Measurements from ENCODE around the gene PSRC1. TPM values are rescaled to one million over a fixed set of nuclear protein-coding genes. Genes with fewer than 3 reads are reported as not detected.

The PSRC1 gene
- polyA plus RNA-seq, 2 donors = 6.3 to 10.4 TPM

- Histone ChIP-seq H3K27ac (ENCODE audit: low read depth in 2 of 2, low read length in 1 of 2) (peak overlapping the region; percentile 93 to 96), H3K9me3 (ENCODE audit: control insufficient read depth in 2 of 2, insufficient read depth in 1 of 2, low read depth in 1 of 2, low read length in 1 of 2) (no peaks in the 10 kb centered on the region), H3K4me3 (ENCODE audit: low read depth in 1 of 2, low read length in 2 of 2) (no peak overlapping the region), H3K36me3 (ENCODE audit: control insufficient read depth in 2 of 2, insufficient read depth in 2 of 2, low read length in 1 of 2) (peaks cover 17 to 26% of the 10 kb centered on the region in 2 donors), H3K4me1 (ENCODE audit: control insufficient read depth in 2 of 2, insufficient read depth in 2 of 2, low read length in 1 of 2) (peaks cover 2 to 21% of the 10 kb centered on the region in 2 donors), H3K27me3 (ENCODE audit: control insufficient read depth in 1 of 2, insufficient read depth in 2 of 2, low read length in 2 of 2) (no peaks in the 10 kb centered on the region)
- WGBS, 2 donors = 17 to 33% methylated on average over 26 of the region's 26 CpGs
Measured at GRCh38 chr1:109240158-109241152, 42.5 kb downstream of the PSRC1 start.

GRCh38 chr1:109239409-109240068, 43.4 kb downstream of the PSRC1 start:
- WGBS, 2 donors = 52 to 60% methylated on average over 6 of the region's 6 CpGs

GRCh38 chr1:109239047-109239408, 43.9 kb downstream of the PSRC1 start:
- peak overlapping the region; percentile 93 to 96 for H3K27ac ChIP-seq (ENCODE audit: low read depth in 2 of 2, low read length in 1 of 2)
- 76 to 82% methylated on average over 5 of the region's 5 CpGs for WGBS, 2 donors
- peaks cover 23 to 31% of the 10 kb centered on the region in 2 donors for H3K36me3 ChIP-seq (ENCODE audit: control insufficient read depth in 2 of 2, insufficient read depth in 2 of 2, low read length in 1 of 2)

More at GRCh38 chr1:109239409-109240068, 43.4 kb downstream of the PSRC1 start:
- Histone ChIP-seq H3K27ac (ENCODE audit: low read depth in 2 of 2, low read length in 1 of 2) (peak overlapping the region; percentile 93 to 96), H3K4me3 (ENCODE audit: low read depth in 1 of 2, low read length in 2 of 2) (no peak overlapping the region), H3K9me3 (ENCODE audit: control insufficient read depth in 2 of 2, insufficient read depth in 1 of 2, low read depth in 1 of 2, low read length in 1 of 2) (no peaks in the 10 kb centered on the region), H3K4me1 (ENCODE audit: control insufficient read depth in 2 of 2, insufficient read depth in 2 of 2, low read length in 1 of 2) (peaks cover 2 to 21% of the 10 kb centered on the region in 2 donors), H3K27me3 (ENCODE audit: control insufficient read depth in 1 of 2, insufficient read depth in 2 of 2, low read length in 2 of 2) (no peaks in the 10 kb centered on the region), H3K36me3 (ENCODE audit: control insufficient read depth in 2 of 2, insufficient read depth in 2 of 2, low read length in 1 of 2) (peaks cover 23 to 31% of the 10 kb centered on the region in 2 donors)

GRCh38 chr1:109238382-109238781, 44.6 kb downstream of the PSRC1 start:
- H3K4me3 ChIP-seq (ENCODE audit: low read depth in 1 of 2, low read length in 2 of 2) = no peak overlapping the region
- whole genome bisulfite sequencing, 2 donors = 83 to 85% methylated on average over 2 of the region's 2 CpGs
- H3K4me1 ChIP-seq (ENCODE audit: control insufficient read depth in 2 of 2, insufficient read depth in 2 of 2, low read length in 1 of 2) = peaks cover 2 to 21% of the 10 kb centered on the region in 2 donors
- no peaks in the 10 kb centered on the region for H3K27me3 ChIP-seq (ENCODE audit: control insufficient read depth in 1 of 2, insufficient read depth in 2 of 2, low read length in 2 of 2)
- H3K27ac ChIP-seq (ENCODE audit: low read depth in 2 of 2, low read length in 1 of 2) = no peak overlapping the region
- H3K36me3 ChIP-seq (ENCODE audit: control insufficient read depth in 2 of 2, insufficient read depth in 2 of 2, low read length in 1 of 2) = peaks cover 23 to 31% of the 10 kb centered on the region in 2 donors
- no peaks in the 10 kb centered on the region for H3K9me3 ChIP-seq (ENCODE audit: control insufficient read depth in 2 of 2, insufficient read depth in 1 of 2, low read depth in 1 of 2, low read length in 1 of 2)

More at GRCh38 chr1:109239047-109239408, 43.9 kb downstream of the PSRC1 start:
- no peaks in the 10 kb centered on the region for H3K9me3 ChIP-seq (ENCODE audit: control insufficient read depth in 2 of 2, insufficient read depth in 1 of 2, low read depth in 1 of 2, low read length in 1 of 2)
- H3K27me3 ChIP-seq (ENCODE audit: control insufficient read depth in 1 of 2, insufficient read depth in 2 of 2, low read length in 2 of 2) = no peaks in the 10 kb centered on the region
- H3K4me3 ChIP-seq (ENCODE audit: low read depth in 1 of 2, low read length in 2 of 2) = no peak overlapping the region
- peaks cover 2 to 21% of the 10 kb centered on the region in 2 donors for H3K4me1 ChIP-seq (ENCODE audit: control insufficient read depth in 2 of 2, insufficient read depth in 2 of 2, low read length in 1 of 2)

- Histone ChIP-seq H3K27me3 (ENCODE audit: control insufficient read depth in 1 of 2, insufficient read depth in 2 of 2, low read length in 2 of 2) (no peaks in the 10 kb centered on the region), H3K36me3 (ENCODE audit: control insufficient read depth in 2 of 2, insufficient read depth in 2 of 2, low read length in 1 of 2) (peaks cover 25 to 31% of the 10 kb centered on the region in 2 donors), H3K4me3 (ENCODE audit: low read depth in 1 of 2, low read length in 2 of 2) (no peak overlapping the region), H3K27ac (ENCODE audit: low read depth in 2 of 2, low read length in 1 of 2) (no peak overlapping the region), H3K9me3 (ENCODE audit: control insufficient read depth in 2 of 2, insufficient read depth in 1 of 2, low read depth in 1 of 2, low read length in 1 of 2) (no peaks in the 10 kb centered on the region), H3K4me1 (ENCODE audit: control insufficient read depth in 2 of 2, insufficient read depth in 2 of 2, low read length in 1 of 2) (peaks cover 2 to 21% of the 10 kb centered on the region in 2 donors)
- WGBS, 2 donors = 92 to 95% methylated on average over 3 of the region's 3 CpGs
Measured at GRCh38 chr1:109237512-109237911, 45.4 kb downstream of the PSRC1 start.

- H3K36me3 ChIP-seq (ENCODE audit: control insufficient read depth in 2 of 2, insufficient read depth in 2 of 2, low read length in 1 of 2) = peaks cover 40 to 47% of the 10 kb centered on the region in 2 donors
- peaks cover 2 to 8% of the 10 kb centered on the region in 2 donors for H3K4me1 ChIP-seq (ENCODE audit: control insufficient read depth in 2 of 2, insufficient read depth in 2 of 2, low read length in 1 of 2)
- no peaks in the 10 kb centered on the region for H3K9me3 ChIP-seq (ENCODE audit: control insufficient read depth in 2 of 2, insufficient read depth in 1 of 2, low read depth in 1 of 2, low read length in 1 of 2)
- H3K27ac ChIP-seq (ENCODE audit: low read depth in 2 of 2, low read length in 1 of 2) = no peak overlapping the region
- H3K4me3 ChIP-seq (ENCODE audit: low read depth in 1 of 2, low read length in 2 of 2) = no peak overlapping the region
- H3K27me3 ChIP-seq (ENCODE audit: control insufficient read depth in 1 of 2, insufficient read depth in 2 of 2, low read length in 2 of 2) = no peaks in the 10 kb centered on the region
- WGBS, 2 donors = 89 to 96% methylated on average over 7 of the region's 7 CpGs
Measured at GRCh38 chr1:109235137-109235536, 47.8 kb downstream of the PSRC1 start.

- no peak overlapping the region for H3K4me3 ChIP-seq (ENCODE audit: low read depth in 1 of 2, low read length in 2 of 2)
- H3K9me3 ChIP-seq (ENCODE audit: control insufficient read depth in 2 of 2, insufficient read depth in 1 of 2, low read depth in 1 of 2, low read length in 1 of 2) = no peaks in the 10 kb centered on the region
- H3K4me1 ChIP-seq (ENCODE audit: control insufficient read depth in 2 of 2, insufficient read depth in 2 of 2, low read length in 1 of 2) = no peaks in the 10 kb centered on the region
- WGBS, 2 donors = 88 to 91% methylated on average over 3 of the region's 3 CpGs
- H3K27ac ChIP-seq (ENCODE audit: low read depth in 2 of 2, low read length in 1 of 2) = no peak overlapping the region
- no peaks in the 10 kb centered on the region for H3K27me3 ChIP-seq (ENCODE audit: control insufficient read depth in 1 of 2, insufficient read depth in 2 of 2, low read length in 2 of 2)
- H3K36me3 ChIP-seq (ENCODE audit: control insufficient read depth in 2 of 2, insufficient read depth in 2 of 2, low read length in 1 of 2) = peaks cover 37 to 42% of the 10 kb centered on the region in 2 donors
Measured at GRCh38 chr1:109231066-109231465, 51.9 kb downstream of the PSRC1 start.

Other genes with a start within 250 kb of the PSRC1 start
- 1 to 10 TPM; 6.4 to 8.4 TPM for gene WDR47, start 241.0 kb downstream of the PSRC1 start, polyA plus RNA-seq
- 10 to 100 TPM; 20.2 to 33.9 TPM for gene TAF13, start 207.1 kb downstream of the PSRC1 start, polyA plus RNA-seq
- 10 to 100 TPM in 1 of 2 donors, 1 to 10 TPM in 1; 7.7 to 14.7 TPM for gene TMEM167B, start 192.4 kb downstream of the PSRC1 start, polyA plus RNA-seq
- gene ELAPOR1, start 169.0 kb downstream of the PSRC1 start, polyA plus RNA-seq = under 1 TPM; 0.24 to 0.25 TPM
- 100 to 1,000 TPM in 1 of 2 donors, 10 to 100 TPM in 1; 31.4 to 124 TPM for gene SARS1, start 69.2 kb downstream of the PSRC1 start, polyA plus RNA-seq
- gene CELSR2, start 33.6 kb downstream of the PSRC1 start, polyA plus RNA-seq = 10 to 100 TPM; 17.4 to 19.4 TPM
- under 1 TPM; 0.08 to 0.14 TPM for gene MYBPHL, start 23.9 kb upstream of the PSRC1 start, polyA plus RNA-seq
- gene SORT1, start 114.8 kb upstream of the PSRC1 start, polyA plus RNA-seq = 10 to 100 TPM; 25.3 to 34.9 TPM
- gene PSMA5, start 143.3 kb upstream of the PSRC1 start, polyA plus RNA-seq = 10 to 100 TPM; 19.5 to 63.6 TPM
- under 1 TPM; 0.16 to 0.38 TPM for gene SYPL2, start 183.4 kb upstream of the PSRC1 start, polyA plus RNA-seq
- gene ATXN7L2, start 200.8 kb upstream of the PSRC1 start, polyA plus RNA-seq = 1 to 10 TPM; 3.6 to 6.4 TPM
- gene CYB561D1, start 210.9 kb upstream of the PSRC1 start, polyA plus RNA-seq = 1 to 10 TPM; 3.7 to 4.8 TPM
- 1 to 10 TPM in 1 of 2 donors, under 1 TPM in 1; 0.71 to 1.6 TPM for gene AMIGO1, start 226.6 kb upstream of the PSRC1 start, polyA plus RNA-seq